Ectodermal cell (in vitro differentiated cells): ENCODE results near the gene CRLF1.
"Not testable (repeated sequence)": the region's sequence is repeated elsewhere in the genome, so short reads cannot be mapped to it uniquely, and the experiment has no call there.

Source experiments
- H3K27ac ChIP-seq: 2 replicates; pipeline ENCODE4 v1.7.0; 2013; ENCODE audit warnings: mild to moderate bottlenecking, low read depth, low read length; ENCODE audit not compliant: insufficient read depth, poor library complexity, severe bottlenecking
- H3K27me3 ChIP-seq: 2 replicates; pipeline ENCODE4 v1.7.0; 2013; ENCODE audit warnings: mild to moderate bottlenecking, low read length; ENCODE audit not compliant: insufficient read depth, control insufficient read depth, poor library complexity, severe bottlenecking
- H3K36me3 ChIP-seq: one replicate; pipeline ENCODE4 v1.7.0; 2013; ENCODE audit warnings: low read length; ENCODE audit not compliant: control insufficient read depth, insufficient read depth
- H3K4me1 ChIP-seq: one replicate; pipeline ENCODE4 v1.7.0; 2013; ENCODE audit warnings: low read length; ENCODE audit not compliant: control insufficient read depth, insufficient read depth
- H3K4me3 ChIP-seq: 2 replicates; pipeline ENCODE4 v1.7.0; 2013; ENCODE audit warnings: low read depth, low read length, control low read depth; ENCODE audit not compliant: insufficient read depth
- H3K9me3 ChIP-seq: 2 replicates; pipeline ENCODE4 v1.7.0; 2013; ENCODE audit warnings: mild to moderate bottlenecking, low read length, moderate library complexity; ENCODE audit not compliant: control insufficient read depth
- WGBS, 2 experiments: methylation state at CpG; one replicate each; pipeline ENCODE4 v1.1.7; 2013; ENCODE audit warnings: missing lambda C conversion rate in 2 of 2; 5-methylcytosine and 5-hydroxymethylcytosine counted together

Gene CRLF1

GRCh38 chr19:18608102-18608804 is 1.7 kb upstream of the CRLF1 start:
- peaks cover 98% of the 10 kb centered on the region for H3K27me3 ChIP-seq

DNA sequence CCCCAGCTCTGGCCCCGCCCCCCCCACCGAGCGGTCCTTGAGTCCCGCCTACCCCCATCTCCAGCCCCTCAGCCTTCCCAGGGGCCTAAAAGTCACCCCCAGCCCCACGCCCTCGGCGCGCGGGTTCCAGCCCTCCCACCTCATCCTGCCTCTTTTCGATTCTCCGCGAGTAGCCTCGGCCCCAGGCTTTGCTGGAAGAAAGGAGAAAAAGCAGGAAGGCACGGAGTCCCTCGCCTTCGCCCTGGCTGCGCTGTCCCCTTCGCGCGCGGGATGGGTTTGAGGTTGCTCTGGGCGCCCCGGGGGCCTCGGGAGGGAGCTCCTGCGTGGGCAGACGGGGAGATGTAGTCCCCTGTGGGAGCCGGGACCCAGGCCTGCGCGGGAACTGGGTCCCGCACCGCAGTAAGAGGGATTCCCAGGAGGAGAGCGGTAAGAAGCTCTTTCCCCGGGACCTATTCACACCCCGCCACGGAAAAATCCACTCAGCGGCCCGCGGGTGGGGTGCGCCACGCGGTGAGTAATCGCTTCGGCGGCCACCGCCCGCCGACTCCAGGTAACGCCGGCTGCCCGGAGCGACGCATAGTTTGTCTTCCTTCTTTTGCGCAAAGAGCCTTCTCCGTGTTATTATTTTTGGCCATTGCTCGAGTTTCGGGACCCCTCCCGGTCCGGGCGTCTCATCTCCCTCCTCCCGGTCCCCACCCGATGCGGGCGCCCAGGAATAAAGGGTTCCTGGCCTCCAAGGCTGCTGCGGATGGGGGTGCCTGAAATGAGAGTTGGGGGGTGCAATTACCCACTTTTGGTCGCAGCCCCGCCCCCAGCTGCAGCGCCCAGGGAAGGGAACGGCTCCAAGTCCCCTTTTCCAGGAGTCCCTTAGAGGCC is 865 bp upstream of the CRLF1 start:
- 4% methylated on average over 66 of the region's 68 CpGs for WGBS, 2 experiments
- H3K4me1 ChIP-seq, result peaks cover 32% of the 10 kb centered on the region
- no peaks in the 10 kb centered on the region for H3K36me3 ChIP-seq
- peaks cover 98% of the 10 kb centered on the region for H3K27me3 ChIP-seq
- H3K4me3 ChIP-seq, result no peak overlapping the region
- no peaks in the 10 kb centered on the region for H3K9me3 ChIP-seq
- H3K27ac ChIP-seq, result no peak overlapping the region

More at GRCh38 chr19:18608102-18608804, 1.7 kb upstream of the CRLF1 start:
- Histone ChIP-seq H3K27ac (no peak overlapping the region), H3K9me3 (no peaks in the 10 kb centered on the region), H3K4me3 (no peak overlapping the region), H3K36me3 (no peaks in the 10 kb centered on the region), H3K4me1 (peaks cover 35% of the 10 kb centered on the region)
- WGBS, 2 experiments, result 25 to 28% methylated on average over 5 of the region's 5 CpGs

DNA sequence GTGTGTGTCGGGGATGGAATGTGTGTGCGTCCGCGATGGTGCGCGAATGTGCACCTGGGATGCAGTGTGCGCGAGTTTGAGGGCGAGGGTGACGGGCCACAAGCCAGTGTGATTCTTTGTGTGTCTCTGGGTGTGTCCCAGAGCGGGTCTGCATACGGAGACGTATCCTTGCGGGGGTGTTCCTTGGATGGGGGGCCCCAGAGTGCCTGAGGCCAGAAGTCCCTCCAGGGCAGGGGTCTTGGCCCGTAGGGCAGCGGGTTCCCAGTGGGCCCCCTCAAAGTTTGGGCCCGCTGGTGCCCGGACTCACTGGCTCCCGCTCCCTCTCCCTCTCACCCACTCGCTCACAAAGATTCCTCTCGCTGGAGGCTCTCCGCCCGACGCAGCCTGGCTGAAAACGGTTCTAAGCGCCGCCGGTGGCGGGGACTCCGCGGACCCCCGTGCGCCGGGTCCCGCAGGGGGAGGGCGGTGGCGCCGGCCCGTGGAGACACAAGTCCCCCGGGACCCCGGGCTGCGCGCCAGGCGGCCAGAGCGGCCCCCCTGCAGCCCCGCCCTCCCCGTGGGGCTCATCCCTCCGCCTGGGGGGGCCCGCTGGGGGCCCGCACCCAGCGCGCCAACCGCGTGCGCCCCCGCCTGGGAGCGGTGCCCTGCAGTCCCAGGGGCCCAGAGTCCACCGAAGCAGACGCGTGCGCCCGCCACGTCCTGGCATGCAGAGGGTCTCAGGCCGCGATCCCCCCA is 886 bp downstream of the CRLF1 start:
- Histone ChIP-seq H3K27me3 (peaks cover 98% of the 10 kb centered on the region), H3K4me3 (no peak overlapping the region)
- 4 to 5% methylated on average over 65 of the region's 65 CpGs for WGBS, 2 experiments

DNA sequence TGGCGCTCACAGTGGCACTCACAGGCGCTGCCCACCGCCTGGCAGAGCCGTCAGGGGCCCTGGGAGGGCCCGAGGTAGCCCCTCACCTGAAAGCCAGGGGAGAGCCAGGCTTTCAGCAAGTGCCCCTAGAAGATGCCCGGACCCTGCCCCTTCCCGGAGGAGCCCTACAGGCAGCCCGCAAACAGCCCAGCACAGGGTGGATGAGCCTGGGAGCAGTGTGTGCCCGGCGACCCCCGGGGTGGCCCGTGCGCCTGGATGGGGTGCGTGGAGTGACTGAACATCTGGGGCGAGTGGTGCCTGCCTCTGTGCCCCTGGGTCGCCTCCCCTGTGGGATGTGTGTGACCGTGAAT is 1.4 kb downstream of the CRLF1 start:
- Histone ChIP-seq H3K9me3 (no peaks in the 10 kb centered on the region), H3K4me1 (peaks cover 17% of the 10 kb centered on the region), H3K27ac (no peak overlapping the region), H3K27me3 (peaks cover 94% of the 10 kb centered on the region), H3K36me3 (no peaks in the 10 kb centered on the region), H3K4me3 (no peak overlapping the region)
- 14 to 15% methylated on average over 17 of the region's 17 CpGs for WGBS, 2 experiments

More for the DNA sequence above, 886 bp downstream of the CRLF1 start:
- Histone ChIP-seq H3K36me3 (no peaks in the 10 kb centered on the region), H3K9me3 (no peaks in the 10 kb centered on the region), H3K4me1 (peaks cover 18% of the 10 kb centered on the region), H3K27ac (no peak overlapping the region)

- Histone ChIP-seq H3K27ac (no peak overlapping the region), H3K4me1 (peaks cover 14% of the 10 kb centered on the region), H3K27me3 (peaks cover 90% of the 10 kb centered on the region), H3K4me3 (no peak overlapping the region), H3K36me3 (no peaks in the 10 kb centered on the region), H3K9me3 (no peaks in the 10 kb centered on the region)
- WGBS, 2 experiments, result 12 to 13% methylated on average over 10 of the region's 10 CpGs
Observed at GRCh38 chr19:18604820-18605159, 1.8 kb downstream of the CRLF1 start.

- 3 to 4% methylated on average over 26 of the region's 26 CpGs for WGBS, 2 experiments
- no peak overlapping the region for H3K27ac ChIP-seq
- H3K27me3 ChIP-seq, result peaks cover 89% of the 10 kb centered on the region
- peak overlapping the region; percentile 10 for H3K4me3 ChIP-seq
- no peaks in the 10 kb centered on the region for H3K36me3 ChIP-seq
- no peaks in the 10 kb centered on the region for H3K9me3 ChIP-seq
- peaks cover 14% of the 10 kb centered on the region for H3K4me1 ChIP-seq
Observed at GRCh38 chr19:18603958-18604819, 2.4 kb downstream of the CRLF1 start.

GRCh38 chr19:18603255-18603957 is 3.2 kb downstream of the CRLF1 start:
- H3K36me3 ChIP-seq, result no peaks in the 10 kb centered on the region
- no peak overlapping the region for H3K27ac ChIP-seq
- no peak overlapping the region for H3K4me3 ChIP-seq
- peaks cover 84% of the 10 kb centered on the region for H3K27me3 ChIP-seq
- WGBS, 2 experiments, result 4 to 5% methylated on average over 32 of the region's 32 CpGs
- no peaks in the 10 kb centered on the region for H3K9me3 ChIP-seq
- H3K4me1 ChIP-seq, result peaks cover 14% of the 10 kb centered on the region

DNA sequence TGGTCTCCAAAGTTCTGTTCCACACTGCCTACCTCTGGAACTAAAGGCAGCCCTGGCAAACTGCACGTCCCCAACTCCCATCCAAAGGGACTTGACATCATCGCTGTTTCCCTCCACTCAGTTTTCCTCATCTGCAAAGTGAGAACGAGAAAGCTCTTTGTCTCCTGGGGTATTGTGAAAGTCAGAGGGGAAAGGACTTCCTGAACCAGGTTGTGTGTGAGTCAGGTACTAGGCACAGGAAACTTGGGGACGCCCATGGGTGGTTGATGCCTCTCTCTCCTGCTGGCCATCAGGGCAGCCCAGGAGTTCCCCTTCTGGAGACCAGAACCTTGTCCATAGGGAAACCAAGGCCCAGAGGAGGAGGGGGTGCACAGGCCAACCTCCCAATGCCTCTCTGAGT is 4.7 kb downstream of the CRLF1 start:
- Histone ChIP-seq H3K36me3 (no peaks in the 10 kb centered on the region), H3K27ac (no peak overlapping the region), H3K4me3 (no peak overlapping the region), H3K4me1 (peaks cover 8% of the 10 kb centered on the region), H3K27me3 (peaks cover 71% of the 10 kb centered on the region), H3K9me3 (no peaks in the 10 kb centered on the region)
- WGBS, 2 experiments, result 81 to 83% methylated on average over 4 of the region's 4 CpGs

DNA sequence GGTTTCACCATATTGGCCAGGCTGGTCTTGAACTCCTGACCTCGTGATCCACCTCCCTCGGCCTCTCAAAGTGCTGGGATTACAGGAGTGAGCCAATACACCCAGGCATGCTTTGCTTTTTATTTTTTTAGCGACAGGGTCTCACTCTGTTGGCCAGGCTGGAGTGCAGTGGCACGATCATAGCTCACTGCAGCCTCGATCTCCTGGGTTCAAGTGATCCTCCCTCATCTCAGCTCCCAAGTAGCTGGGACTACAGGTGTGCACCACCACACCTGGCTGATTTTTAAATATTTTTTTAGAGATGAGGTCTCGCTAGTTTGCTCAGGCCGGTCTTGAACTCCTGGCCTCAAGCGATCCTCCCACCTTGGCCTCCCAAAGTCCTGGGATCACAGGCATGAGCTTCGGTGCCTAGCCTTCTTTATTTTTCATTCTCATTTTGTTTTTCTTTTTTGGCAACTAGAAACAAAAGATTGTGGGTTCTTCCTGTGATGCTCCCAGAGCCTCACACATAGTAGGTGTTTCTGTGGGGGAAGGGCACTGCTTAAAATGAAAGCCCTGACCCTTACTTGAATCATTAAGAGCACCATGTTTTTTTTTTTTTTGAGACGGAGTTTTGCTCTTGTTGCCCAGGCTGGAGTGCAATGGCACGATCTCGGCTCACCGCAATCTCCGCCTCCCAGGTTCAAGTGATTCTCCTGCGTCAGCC is 5.8 kb downstream of the CRLF1 start:
- WGBS, 2 experiments, result 93 to 94% methylated on average over 15 of the region's 15 CpGs
- not testable (repeated sequence) for H3K27ac ChIP-seq, H3K4me1 ChIP-seq, H3K9me3 ChIP-seq, H3K36me3 ChIP-seq, H3K4me3 ChIP-seq
- H3K27me3 ChIP-seq, result peaks cover 68% of the 10 kb centered on the region
